ENCODE measurements around the gene KCNK4.

Gene KCNK4

GRCh38 chr11:64290352-64291261 is 495 bp upstream of the KCNK4 start:
- Mint-ChIP-seq H3K27ac (no peak overlapping the region), H3K27me3 (peaks cover 47% of the 10 kb centered on the region), H3K4me3 (peak overlapping the region; percentile 61 to 64), H3K4me1 (peaks cover 34% of the 10 kb centered on the region), H3K9me3 (no peaks in the 10 kb centered on the region)
- DNase-seq (no peak), ATAC-seq (no peak)

DNA sequence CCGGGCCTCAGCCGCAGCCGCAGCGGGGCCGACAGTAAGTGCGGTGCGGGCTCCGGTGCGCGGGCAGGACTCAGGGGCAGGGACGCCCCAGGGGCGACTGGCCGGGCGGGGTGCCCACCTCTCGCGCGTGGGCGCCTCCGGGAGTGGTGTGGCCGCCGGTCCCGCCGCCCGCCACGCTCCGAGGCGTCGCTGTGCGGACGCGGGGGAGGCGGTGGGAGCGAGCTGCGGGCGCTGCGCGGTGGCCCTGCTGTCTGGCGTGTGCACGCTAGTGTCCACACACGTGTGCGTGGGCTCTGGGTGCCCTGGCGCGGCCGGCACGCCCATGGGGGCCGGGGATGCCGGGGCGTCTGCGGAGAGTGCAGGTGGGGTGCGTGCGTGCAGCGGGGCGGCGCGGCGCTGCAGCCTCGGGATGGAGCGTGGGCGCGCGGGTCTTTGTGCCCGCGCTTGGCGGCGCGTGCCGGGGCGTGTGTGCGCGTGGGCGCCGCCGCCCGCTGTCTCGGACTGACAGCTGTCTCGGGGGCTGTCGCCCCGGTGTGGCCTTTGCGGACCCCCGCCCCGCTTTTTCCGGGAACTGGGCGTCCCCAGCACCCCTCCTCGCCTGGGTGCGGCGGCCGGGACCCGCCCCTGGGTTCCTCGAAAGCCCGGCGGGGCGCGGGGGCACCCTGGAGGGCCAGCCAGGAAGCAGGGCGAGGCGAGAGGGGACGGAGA is 804 bp downstream of the KCNK4 start:
- ATAC-seq, result peak; percentile 52
- peak overlapping the region; percentile 46 to 77 for H3K4me3 Mint-ChIP-seq
- DNase-seq, result no peak
- H3K27me3 Mint-ChIP-seq, result peaks cover 60% of the 10 kb centered on the region
- no peaks in the 10 kb centered on the region for H3K9me3 Mint-ChIP-seq
- peaks cover 25% of the 10 kb centered on the region for H3K4me1 Mint-ChIP-seq
- no peak overlapping the region for H3K27ac Mint-ChIP-seq

DNA sequence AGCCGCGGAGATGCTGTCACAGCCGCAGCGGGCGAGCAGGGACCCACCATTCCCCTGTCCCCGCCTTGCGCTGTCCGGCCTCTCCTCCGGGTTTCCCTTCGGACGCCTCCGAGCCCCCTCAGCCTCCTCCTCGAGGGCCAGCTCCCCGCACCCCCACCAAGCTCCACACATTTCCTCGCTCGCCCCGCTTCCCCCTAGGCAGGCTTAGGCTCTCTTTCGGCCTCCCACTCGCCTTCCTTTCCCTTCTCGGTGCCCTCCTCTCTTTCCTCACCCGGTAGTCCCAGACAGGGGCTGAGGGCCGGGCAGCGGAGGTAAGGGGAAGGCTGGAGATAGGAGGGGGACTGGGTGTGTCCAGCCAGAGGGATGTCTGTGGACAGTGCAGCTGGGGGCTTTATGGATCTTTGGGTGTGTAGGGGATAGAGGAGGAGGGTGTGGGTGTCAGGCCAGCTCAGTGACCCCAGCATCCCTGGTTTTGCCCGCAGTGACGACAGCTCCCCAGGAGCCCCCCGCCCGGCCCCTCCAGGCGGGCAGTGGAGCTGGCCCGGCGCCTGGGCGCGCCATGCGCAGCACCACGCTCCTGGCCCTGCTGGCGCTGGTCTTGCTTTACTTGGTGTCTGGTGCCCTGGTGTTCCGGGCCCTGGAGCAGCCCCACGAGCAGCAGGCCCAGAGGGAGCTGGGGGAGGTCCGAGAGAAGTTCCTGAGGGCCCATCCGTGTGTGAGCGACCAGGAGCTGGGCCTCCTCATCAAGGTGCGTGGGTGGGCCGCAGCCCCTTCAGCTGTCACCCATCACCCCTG is 1.6 kb downstream of the KCNK4 start:
- peak overlapping the region in 1 of 2 donors; percentile 14 for H3K27ac Mint-ChIP-seq
- peaks cover 26% of the 10 kb centered on the region for H3K4me1 Mint-ChIP-seq
- H3K9me3 Mint-ChIP-seq, result no peaks in the 10 kb centered on the region
- DNase-seq (no peak), ATAC-seq (no peak)
- H3K27me3 Mint-ChIP-seq, result peaks cover 68% of the 10 kb centered on the region
- peak overlapping the region; percentile 46 to 77 for H3K4me3 Mint-ChIP-seq

- ATAC-seq, result no peak
- H3K4me3 Mint-ChIP-seq, result no peak overlapping the region
Measured at GRCh38 chr11:64294774-64295173, 3.7 kb downstream of the KCNK4 start.

DNA sequence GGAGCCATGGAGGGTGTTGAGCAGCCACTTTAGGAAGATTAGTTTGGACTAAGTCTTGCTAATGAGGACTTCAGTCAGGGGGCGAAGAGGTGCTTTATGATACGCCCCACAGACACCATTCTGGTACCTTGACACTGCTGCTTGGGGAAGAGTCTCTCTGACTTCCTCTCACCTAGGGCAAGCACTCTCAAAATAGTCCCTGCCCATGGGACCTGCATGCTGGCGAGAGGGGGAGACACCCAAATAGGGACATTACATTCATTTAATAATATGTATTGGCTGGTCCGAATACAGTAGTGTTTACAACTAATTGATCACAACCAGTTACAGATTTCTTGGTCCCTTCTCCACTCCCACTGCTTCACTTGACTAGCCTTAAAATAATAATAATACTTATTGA is 4.7 kb downstream of the KCNK4 start:
- H3K27me3 Mint-ChIP-seq, result peaks cover 92% of the 10 kb centered on the region

More at GRCh38 chr11:64294774-64295173, 3.7 kb downstream of the KCNK4 start:
- Mint-ChIP-seq H3K27ac (no peak overlapping the region), H3K27me3 (peaks cover 89% of the 10 kb centered on the region), H3K9me3 (no peaks in the 10 kb centered on the region), H3K4me1 (peaks cover 41% of the 10 kb centered on the region)
- DNase-seq, result no peak

GRCh38 chr11:64296236-64296635 is 5.1 kb downstream of the KCNK4 start:
- Mint-ChIP-seq H3K4me3 (no peak overlapping the region), H3K27ac (no peak overlapping the region), H3K27me3 (peaks cover 92% of the 10 kb centered on the region), H3K9me3 (no peaks in the 10 kb centered on the region), H3K4me1 (peaks cover 47% of the 10 kb centered on the region)
- ATAC-seq, result no peak
- DNase-seq, result no peak

More for the DNA sequence above, 4.7 kb downstream of the KCNK4 start:
- peaks cover 48% of the 10 kb centered on the region for H3K4me1 Mint-ChIP-seq
- H3K4me3 Mint-ChIP-seq, result no peak overlapping the region
- H3K27ac Mint-ChIP-seq, result no peak overlapping the region
- H3K9me3 Mint-ChIP-seq, result no peaks in the 10 kb centered on the region
- ATAC-seq (no peak), DNase-seq (no peak)

DNA sequence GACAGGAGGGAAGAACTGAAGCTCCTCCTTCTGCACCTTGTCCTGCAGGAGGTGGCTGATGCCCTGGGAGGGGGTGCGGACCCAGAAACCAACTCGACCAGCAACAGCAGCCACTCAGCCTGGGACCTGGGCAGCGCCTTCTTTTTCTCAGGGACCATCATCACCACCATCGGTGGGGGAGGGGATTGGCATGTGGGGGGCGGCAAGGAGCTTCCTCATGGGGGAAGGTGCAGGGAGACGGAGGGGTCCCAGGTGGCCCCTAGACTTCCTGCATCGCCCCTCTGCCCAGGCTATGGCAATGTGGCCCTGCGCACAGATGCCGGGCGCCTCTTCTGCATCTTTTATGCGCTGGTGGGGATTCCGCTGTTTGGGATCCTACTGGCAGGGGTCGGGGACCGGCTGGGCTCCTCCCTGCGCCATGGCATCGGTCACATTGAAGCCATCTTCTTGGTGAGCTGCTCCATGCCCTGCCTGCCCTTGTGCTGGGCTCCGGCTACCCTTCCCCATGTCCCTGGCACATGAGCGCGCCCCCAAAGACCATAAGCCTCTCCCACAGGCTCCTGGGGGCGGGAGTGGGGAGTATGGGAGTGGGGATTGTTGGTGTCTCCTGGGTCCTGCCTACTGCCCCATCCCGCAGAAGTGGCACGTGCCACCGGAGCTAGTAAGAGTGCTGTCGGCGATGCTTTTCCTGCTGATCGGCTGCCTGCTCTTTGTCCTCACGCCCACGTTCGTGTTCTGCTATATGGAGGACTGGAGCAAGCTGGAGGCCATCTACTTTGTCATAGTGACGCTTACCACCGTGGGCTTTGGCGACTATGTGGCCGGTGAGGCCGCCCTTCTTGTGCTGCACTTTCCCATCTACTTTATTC is 6.0 kb downstream of the KCNK4 start:
- peaks cover 47% of the 10 kb centered on the region for H3K4me1 Mint-ChIP-seq
- no peak overlapping the region for H3K27ac Mint-ChIP-seq
- H3K9me3 Mint-ChIP-seq, result no peaks in the 10 kb centered on the region
- no peak for ATAC-seq
- DNase-seq, result no peak
- peaks cover 99% of the 10 kb centered on the region for H3K27me3 Mint-ChIP-seq
- H3K4me3 Mint-ChIP-seq, result no peak overlapping the region

DNA sequence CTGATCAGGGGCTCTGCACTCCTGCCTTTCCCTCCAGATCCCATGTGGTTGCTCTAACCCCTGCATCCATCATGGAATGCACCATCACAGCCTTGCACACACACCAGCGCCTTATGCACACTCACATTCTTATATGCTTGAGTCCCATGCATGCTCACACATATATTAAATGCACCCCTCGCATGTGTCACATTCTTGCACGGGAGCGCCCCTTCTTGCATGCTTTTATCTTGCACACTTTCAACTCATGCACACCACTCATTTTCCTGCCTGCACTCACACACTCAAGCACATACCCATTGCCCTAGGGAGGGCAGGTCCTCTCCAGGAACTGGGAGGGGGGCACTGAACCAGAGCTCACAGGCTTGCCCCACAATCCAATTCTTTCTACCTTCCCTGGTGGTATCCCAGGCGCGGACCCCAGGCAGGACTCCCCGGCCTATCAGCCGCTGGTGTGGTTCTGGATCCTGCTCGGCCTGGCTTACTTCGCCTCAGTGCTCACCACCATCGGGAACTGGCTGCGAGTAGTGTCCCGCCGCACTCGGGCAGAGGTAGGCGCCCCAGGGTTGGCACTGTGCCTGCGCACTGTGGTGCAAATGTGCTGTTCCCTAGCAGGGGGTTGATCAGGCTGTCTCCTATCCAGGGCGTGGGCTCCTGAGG is 6.7 kb downstream of the KCNK4 start:
- Mint-ChIP-seq H3K9me3 (no peaks in the 10 kb centered on the region), H3K4me1 (peaks cover 41% of the 10 kb centered on the region), H3K27me3 (peaks cover 100% of the 10 kb centered on the region), H3K4me3 (no peak overlapping the region), H3K27ac (no peak overlapping the region)
- no peak for ATAC-seq
- DNase-seq, result no peak

DNA sequence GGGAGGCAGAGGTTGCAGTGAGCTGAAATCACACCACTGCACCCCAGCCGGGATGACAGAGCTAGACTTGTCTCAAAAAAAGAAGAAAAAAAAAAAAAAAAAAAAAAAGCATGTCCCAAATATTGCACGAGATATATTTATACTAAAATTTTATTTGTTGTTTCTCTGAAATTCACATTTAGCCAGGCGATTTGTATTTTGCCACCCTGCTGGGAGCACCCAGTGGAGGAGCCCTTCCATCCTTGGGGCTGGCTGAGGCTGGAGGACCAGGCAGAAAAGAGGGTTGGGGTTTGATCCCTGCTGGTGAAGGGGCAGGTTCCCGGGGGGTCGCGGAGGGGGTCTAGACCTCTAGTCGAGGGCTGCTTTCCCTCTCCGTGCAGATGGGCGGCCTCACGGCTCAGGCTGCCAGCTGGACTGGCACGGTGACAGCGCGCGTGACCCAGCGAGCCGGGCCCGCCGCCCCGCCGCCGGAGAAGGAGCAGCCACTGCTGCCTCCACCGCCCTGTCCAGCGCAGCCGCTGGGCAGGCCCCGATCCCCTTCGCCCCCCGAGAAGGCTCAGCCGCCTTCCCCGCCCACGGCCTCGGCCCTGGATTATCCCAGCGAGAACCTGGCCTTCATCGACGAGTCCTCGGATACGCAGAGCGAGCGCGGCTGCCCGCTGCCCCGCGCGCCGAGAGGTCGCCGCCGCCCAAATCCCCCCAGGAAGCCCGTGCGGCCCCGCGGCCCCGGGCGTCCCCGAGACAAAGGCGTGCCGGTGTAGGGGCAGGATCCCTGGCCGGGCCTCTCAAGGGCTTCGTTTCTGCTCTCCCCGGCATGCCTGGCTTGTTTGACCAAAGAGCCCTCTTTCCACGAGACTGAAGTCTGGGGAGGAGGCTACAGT is 8.1 kb downstream of the KCNK4 start:
- H3K9me3 Mint-ChIP-seq, result no peaks in the 10 kb centered on the region
- DNase-seq, result no peak
- peak overlapping the region; percentile 61 to 87 for H3K4me3 Mint-ChIP-seq
- peaks cover 90% of the 10 kb centered on the region for H3K27me3 Mint-ChIP-seq
- no peak for ATAC-seq
- peak overlapping the region in 1 of 2 donors; percentile 23 for H3K27ac Mint-ChIP-seq
- peaks cover 46% of the 10 kb centered on the region for H3K4me1 Mint-ChIP-seq

GRCh38 chr11:64299847-64300648 is 8.9 kb downstream of the KCNK4 start, which contains the start of gene CATSPERZ:
Gene CATSPERZ (plus strand): TSS chr11:64300358. CDS start chr11:64300411, 53 bp downstream.
- no peaks in the 10 kb centered on the region for H3K9me3 Mint-ChIP-seq
- H3K27me3 Mint-ChIP-seq, result peaks cover 82% of the 10 kb centered on the region
- DNase-seq, result no peak
- H3K27ac Mint-ChIP-seq, result peak within 1 kb of the TSS in 1 of 2 donors; percentile 23
- peaks cover 49% of the 10 kb centered on the region for H3K4me1 Mint-ChIP-seq
- H3K4me3 Mint-ChIP-seq, result peak within 1 kb of the TSS; percentile 78 to 87
- no peak for ATAC-seq

- H3K27ac Mint-ChIP-seq, result no peak overlapping the region
- H3K9me3 Mint-ChIP-seq, result no peaks in the 10 kb centered on the region
- peaks cover 58% of the 10 kb centered on the region for H3K4me1 Mint-ChIP-seq
- DNase-seq (no peak), ATAC-seq (no peak)
- H3K27me3 Mint-ChIP-seq, result peaks cover 49% of the 10 kb centered on the region
- H3K4me3 Mint-ChIP-seq, result peak overlapping the region in 1 of 2 donors; percentile 95
Measured at GRCh38 chr11:64303109-64304031, 12.3 kb downstream of the KCNK4 start.

GRCh38 chr11:64304032-64304315 is 12.9 kb downstream of the KCNK4 start:
- H3K27ac Mint-ChIP-seq, result peak overlapping the region in 1 of 2 donors; percentile 98
- peak overlapping the region; percentile 94 to 95 for H3K4me3 Mint-ChIP-seq
- peaks cover 43% of the 10 kb centered on the region for H3K27me3 Mint-ChIP-seq
- DNase-seq, result no peak
- H3K4me1 Mint-ChIP-seq, result peaks cover 57% of the 10 kb centered on the region
- no peaks in the 10 kb centered on the region for H3K9me3 Mint-ChIP-seq
- no peak for ATAC-seq
